Measurements from ENCODE around the gene COL4A4. TPM values are rescaled to one million over a fixed set of nuclear protein-coding genes. Genes with fewer than 3 reads are reported as not detected.

The COL4A4 gene
- total RNA-seq (2022; extraction: Qiagen RNA extraction), result 1.1 to 2.4 TPM (median 1.9 TPM) in 5 replicates

GRCh38 chr2:227163998-227164762 is at the start of gene COL4A4, which contains the start of gene COL4A3:
COL4A4 (minus strand) TSS chr2:227164205; CDS start chr2:227147483, 16,722 bp downstream.
COL4A3 (plus strand) TSS chr2:227164624; CDS start chr2:227164727, 103 bp downstream.

Other genes with a start within 250 kb of the COL4A4 start
- 0.41 to 1.3 TPM (median 1.0 TPM) in 5 replicates for gene COL4A3, start 419 bp upstream of the COL4A4 start, total RNA-seq (2022; extraction: Qiagen RNA extraction)
- 98.8 to 111 TPM (median 103 TPM) in 5 replicates for gene MFF, start 161.0 kb upstream of the COL4A4 start, total RNA-seq (2022; extraction: Qiagen RNA extraction)
- 6.6 to 8.7 TPM (median 8.0 TPM) in 5 replicates for gene TM4SF20, start 215.1 kb upstream of the COL4A4 start, total RNA-seq (2022; extraction: Qiagen RNA extraction)
- gene SCYGR1, start 223.7 kb upstream of the COL4A4 start, total RNA-seq (2022; extraction: Qiagen RNA extraction), result not detected in 5 replicates

All from A549 treated with Hydrocortisone at 1 μM for 4 hours (cell line).